Stimulated activated naive CD8-positive, alpha-beta T cell treated with anti-CD3 and anti-CD28 coated beads, Interleukin-15, Interleukin-2, amounts not matched to agents 100 ng/mL and 50 ng/mL, for 24 hours (primary cell): ENCODE data around the gene ANO1.

Experiments
- H3K27ac Mint-ChIP-seq: one replicate; pipeline ENCODE4 v1.8.0; 2021; ENCODE audit warnings: mild to moderate bottlenecking, mixed read lengths
- H3K27me3 Mint-ChIP-seq: one replicate; pipeline ENCODE4 v1.8.0; 2021; ENCODE audit warnings: mixed read lengths
- H3K36me3 Mint-ChIP-seq: one replicate; pipeline ENCODE4 v1.8.0; 2021; ENCODE audit warnings: low read depth, mixed read lengths
- H3K4me1 Mint-ChIP-seq: one replicate; pipeline ENCODE4 v1.8.0; 2021; ENCODE audit warnings: low read depth, mixed read lengths
- H3K4me3 Mint-ChIP-seq: one replicate; pipeline ENCODE4 v1.8.0; 2021; ENCODE audit warnings: mild to moderate bottlenecking, mixed read lengths
- H3K9me3 Mint-ChIP-seq: one replicate; pipeline ENCODE4 v1.8.0; 2021; ENCODE audit warnings: mixed read lengths

ANO1 gene

DNA sequence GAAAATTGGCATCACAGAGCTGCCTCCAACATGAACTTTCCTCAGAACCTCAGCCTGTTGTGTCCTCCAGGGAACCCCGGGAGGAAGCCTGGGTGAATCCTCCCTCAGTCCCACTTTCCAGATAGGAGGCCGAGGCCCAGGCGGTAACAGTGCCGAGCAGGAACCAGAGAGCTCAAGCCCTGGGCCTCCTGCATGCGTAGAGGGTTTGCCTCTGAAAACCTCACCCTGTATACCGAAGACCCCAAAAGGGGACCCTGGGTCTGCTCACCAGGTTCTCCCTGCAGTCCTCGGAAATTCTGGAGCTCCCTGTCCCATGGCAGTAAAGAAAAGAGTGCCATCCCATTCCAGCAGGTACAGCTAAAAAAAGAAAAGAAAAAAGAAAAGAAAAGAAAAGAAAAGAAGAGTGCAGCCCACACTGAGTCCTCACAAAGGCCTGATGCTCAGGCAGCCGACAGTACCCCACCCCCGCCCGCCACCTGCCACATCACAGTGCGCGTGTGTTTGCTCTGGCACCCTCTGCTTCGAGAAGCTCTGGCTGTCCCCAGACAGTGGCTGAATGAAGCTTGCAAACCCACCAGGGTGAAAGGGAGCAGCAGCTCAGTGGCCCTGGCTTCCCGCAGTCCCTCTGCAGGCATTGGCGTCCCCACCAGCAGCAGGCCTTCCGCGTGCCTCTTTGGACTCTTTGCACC is 96.6 kb downstream of the ANO1 start:
- Mint-ChIP-seq H3K36me3 (no peaks in the 10 kb centered on the region), H3K9me3 (no peaks in the 10 kb centered on the region), H3K27me3 (no peaks in the 10 kb centered on the region), H3K4me1 (no peaks in the 10 kb centered on the region), H3K4me3 (no peak overlapping the region), H3K27ac (no peak overlapping the region)

DNA sequence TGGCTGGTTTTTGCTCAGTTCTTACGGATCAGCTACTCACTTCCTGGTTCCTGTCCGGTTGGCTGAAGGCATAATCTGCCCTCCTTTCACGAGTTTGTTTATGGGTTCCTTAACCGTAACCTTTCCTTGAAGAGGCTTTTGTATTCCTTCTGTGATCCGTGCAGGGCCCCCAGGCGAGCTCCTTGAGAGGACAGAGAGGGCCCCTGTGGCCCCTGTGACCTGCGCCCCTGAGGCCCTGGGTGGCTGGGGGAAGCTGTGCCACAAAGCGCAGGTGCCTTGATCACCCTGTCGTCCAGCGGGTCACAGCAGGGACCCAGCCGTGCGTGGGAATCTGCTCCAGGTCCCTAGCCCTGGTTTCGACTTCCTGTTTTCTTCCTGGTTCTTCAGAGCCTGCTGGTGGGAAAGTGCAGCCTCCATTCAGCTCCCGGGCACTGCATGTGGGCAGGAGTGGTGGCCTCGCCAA is 97.2 kb downstream of the ANO1 start:
- H3K4me1 Mint-ChIP-seq, result no peaks in the 10 kb centered on the region
- H3K9me3 Mint-ChIP-seq, result no peaks in the 10 kb centered on the region
- no peaks in the 10 kb centered on the region for H3K36me3 Mint-ChIP-seq
- no peak overlapping the region for H3K4me3 Mint-ChIP-seq
- no peak overlapping the region for H3K27ac Mint-ChIP-seq
- H3K27me3 Mint-ChIP-seq, result no peaks in the 10 kb centered on the region

DNA sequence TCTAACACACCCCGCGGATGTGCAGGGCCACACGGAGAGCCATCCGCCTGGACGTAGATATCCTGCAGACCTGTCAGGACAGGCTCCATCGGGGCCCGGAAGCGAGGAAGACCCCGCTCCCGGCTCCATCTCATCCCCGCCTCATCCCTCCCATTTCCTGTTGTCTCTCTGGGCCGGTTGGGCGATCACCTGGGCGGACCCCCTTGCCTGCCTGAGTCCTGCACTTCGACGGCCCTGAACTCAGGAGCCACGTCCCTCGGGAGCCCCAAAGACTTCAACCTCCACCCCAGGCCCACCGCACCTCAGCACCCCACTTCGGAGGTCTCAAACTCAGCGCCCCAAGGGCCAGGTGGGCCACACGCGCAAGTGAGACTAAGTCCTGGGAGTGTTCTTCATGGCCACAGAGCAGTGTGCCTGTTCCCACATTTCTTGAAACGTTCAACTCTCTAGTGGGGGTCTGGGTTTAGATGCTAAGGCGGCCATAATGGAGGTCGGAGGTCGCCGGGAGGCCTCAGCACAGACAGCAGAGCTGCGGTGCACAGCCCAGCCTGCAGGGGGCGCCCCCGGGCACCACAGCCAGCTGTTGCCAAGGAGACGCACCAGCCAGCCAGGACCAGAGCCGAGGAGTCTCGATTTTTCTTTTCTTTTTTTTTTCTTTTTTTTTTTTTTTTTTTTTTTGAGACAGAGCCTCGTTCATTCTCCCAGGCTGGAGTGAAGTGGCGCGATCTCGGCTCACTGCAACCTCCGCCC is 99.0 kb downstream of the ANO1 start:
- Mint-ChIP-seq H3K4me3 (no peak overlapping the region), H3K9me3 (no peaks in the 10 kb centered on the region), H3K4me1 (no peaks in the 10 kb centered on the region), H3K27me3 (no peaks in the 10 kb centered on the region), H3K27ac (no peak overlapping the region), H3K36me3 (no peaks in the 10 kb centered on the region)

DNA sequence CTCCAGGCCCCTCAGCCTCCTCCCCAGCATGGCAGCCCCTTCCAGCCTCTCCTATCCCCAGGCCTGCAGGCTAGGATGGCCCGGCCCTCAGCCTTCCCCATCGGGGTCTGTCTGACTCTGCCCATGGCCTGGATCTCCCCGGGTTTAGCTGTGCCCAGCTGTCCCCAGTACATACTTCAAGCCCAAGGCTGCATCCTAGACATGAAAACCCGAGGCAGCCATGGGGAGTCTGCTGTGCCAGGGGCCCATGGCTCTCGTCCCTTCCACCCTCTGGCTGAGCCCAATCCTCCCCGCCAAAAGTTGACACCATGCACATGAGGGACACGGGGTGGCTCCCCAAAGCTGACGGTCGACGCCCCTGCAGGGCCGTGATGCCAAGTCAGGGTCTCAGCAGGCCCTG is 102.8 kb downstream of the ANO1 start:
- Mint-ChIP-seq H3K4me1 (no peaks in the 10 kb centered on the region), H3K27me3 (no peaks in the 10 kb centered on the region), H3K9me3 (no peaks in the 10 kb centered on the region), H3K27ac (no peak overlapping the region), H3K4me3 (no peak overlapping the region), H3K36me3 (no peaks in the 10 kb centered on the region)

DNA sequence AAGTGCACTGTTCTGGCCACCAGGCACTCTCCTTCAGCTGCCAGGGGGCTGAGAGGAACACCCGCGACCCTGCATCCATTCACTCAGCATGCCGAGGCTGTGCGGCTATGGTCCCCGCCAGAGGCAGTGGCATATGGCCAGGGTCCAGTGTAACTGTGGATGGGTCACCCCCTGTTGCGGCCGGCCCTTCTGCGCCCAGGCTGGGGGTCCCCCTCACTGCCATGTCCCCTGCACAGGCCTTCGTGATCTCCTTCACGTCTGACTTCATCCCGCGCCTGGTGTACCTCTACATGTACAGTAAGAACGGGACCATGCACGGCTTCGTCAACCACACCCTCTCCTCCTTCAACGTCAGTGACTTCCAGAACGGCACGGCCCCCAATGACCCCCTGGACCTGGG is 104.1 kb downstream of the ANO1 start:
- Mint-ChIP-seq H3K36me3 (no peaks in the 10 kb centered on the region), H3K4me3 (no peak overlapping the region), H3K9me3 (no peaks in the 10 kb centered on the region), H3K27me3 (no peaks in the 10 kb centered on the region), H3K27ac (no peak overlapping the region), H3K4me1 (no peaks in the 10 kb centered on the region)

DNA sequence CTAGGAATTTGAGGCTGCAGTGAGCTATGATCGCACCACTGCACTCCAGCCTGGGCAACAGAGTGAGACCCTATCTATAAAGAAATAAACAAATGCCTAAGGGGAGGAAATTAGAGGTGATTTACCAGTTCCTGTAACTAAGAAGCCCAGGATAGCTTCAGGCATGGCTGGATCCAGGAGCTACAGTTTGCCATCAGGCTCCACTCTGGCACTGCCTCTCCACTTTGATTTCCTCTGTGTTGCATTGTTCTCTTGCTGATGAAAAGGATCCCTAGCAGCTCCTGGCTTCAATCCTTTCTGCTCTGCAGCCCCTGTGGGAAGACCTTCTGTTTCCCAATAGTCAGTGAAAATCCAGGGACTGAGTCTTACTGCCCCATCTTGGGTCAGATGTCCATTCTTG is 104.9 kb downstream of the ANO1 start:
- H3K4me1 Mint-ChIP-seq, result no peaks in the 10 kb centered on the region
- H3K4me3 Mint-ChIP-seq, result no peak overlapping the region
- no peaks in the 10 kb centered on the region for H3K36me3 Mint-ChIP-seq
- H3K27ac Mint-ChIP-seq, result no peak overlapping the region
- H3K9me3 Mint-ChIP-seq, result no peaks in the 10 kb centered on the region
- H3K27me3 Mint-ChIP-seq, result no peaks in the 10 kb centered on the region

DNA sequence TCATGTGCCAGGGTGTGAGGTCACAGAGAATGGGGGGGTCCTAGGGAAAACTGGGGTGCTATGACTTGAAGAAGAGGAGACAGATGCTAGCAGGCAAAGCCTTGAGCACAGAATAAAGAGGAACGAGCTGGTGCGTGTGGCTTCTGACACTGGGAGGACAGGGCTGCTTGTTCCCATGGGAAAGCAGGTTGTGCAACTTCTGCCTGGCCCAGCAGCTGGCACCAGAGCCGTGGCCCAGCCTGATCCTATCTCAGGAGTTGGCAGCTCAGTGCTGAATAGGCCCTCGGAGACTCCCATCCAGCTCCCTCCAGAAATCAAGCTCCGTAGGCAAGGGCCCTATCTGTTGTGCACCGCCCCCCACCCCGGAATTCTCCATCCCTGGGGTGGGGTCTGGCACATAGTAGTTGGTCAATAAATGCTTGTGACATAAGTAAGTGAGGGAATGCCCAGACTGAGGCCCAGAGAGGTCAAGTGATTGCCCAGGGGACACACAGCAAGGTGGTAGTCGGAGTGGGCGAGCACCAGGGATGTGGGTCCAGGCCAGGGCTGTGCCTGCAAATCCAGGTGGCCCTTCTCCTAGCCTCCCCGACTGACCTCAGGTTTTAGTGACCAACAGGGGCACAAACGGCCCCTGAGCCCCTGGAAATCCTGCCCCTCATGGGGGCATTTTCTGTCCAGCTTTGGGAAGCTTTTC is 105.5 kb downstream of the ANO1 start:
- Mint-ChIP-seq H3K27me3 (no peaks in the 10 kb centered on the region), H3K4me3 (no peak overlapping the region), H3K9me3 (no peaks in the 10 kb centered on the region), H3K27ac (no peak overlapping the region), H3K4me1 (no peaks in the 10 kb centered on the region), H3K36me3 (no peaks in the 10 kb centered on the region)

DNA sequence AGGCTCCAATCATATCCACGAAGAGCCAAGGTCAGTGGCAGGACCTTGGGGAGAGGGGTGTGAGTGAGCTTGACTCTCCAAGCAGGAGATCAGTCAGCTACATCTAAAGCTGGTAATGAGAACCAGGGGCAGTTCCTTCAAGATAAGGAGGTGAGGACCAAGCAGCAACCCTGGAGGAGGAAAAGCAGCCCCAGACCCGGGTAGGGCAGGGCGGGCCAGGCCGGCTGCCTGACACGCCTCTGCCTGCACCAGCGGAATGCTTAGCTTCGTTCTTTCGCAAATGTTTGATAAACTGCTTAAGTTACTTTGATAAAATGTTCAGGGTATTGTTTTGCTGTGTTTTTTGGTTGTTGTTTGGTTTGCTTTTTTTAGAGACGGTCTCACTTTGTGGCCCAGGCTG is 106.3 kb downstream of the ANO1 start:
- H3K36me3 Mint-ChIP-seq, result no peaks in the 10 kb centered on the region
- no peaks in the 10 kb centered on the region for H3K4me1 Mint-ChIP-seq
- no peak overlapping the region for H3K27ac Mint-ChIP-seq
- no peak overlapping the region for H3K4me3 Mint-ChIP-seq
- H3K9me3 Mint-ChIP-seq, result no peaks in the 10 kb centered on the region
- H3K27me3 Mint-ChIP-seq, result no peaks in the 10 kb centered on the region

DNA sequence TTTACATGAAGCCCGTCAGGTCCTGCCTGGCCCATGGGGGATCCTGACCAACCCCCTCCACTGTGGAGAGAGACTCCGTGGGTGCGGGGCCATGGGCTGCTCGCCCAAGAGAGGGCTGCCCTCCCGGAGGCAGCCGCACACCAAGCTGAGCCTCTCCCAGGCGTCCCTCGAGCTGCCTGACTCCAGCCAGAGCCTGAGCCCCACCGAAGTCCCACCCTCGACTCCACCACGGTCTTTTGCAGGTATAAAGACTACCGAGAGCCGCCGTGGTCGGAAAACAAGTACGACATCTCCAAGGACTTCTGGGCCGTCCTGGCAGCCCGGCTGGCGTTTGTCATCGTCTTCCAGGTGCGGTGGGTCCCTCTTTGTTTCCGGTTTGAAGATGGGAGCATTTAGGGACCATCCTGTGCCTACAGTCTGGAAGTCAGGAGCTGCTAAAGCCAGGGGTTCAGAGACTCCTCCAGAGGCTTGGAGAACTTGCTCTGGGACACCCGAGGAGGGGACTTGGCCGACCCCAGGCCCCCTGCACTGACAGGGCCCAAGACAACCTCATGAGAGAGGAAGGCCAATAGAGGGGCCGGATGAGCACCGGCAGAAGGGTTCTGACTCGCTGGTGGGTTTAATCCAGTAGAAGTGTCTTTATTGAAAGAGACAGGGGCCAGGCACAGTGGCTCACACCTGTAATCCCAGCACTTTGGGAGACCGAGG is 107.4 kb downstream of the ANO1 start:
- H3K27ac Mint-ChIP-seq, result no peak overlapping the region
- H3K27me3 Mint-ChIP-seq, result peaks cover 4% of the 10 kb centered on the region

DNA sequence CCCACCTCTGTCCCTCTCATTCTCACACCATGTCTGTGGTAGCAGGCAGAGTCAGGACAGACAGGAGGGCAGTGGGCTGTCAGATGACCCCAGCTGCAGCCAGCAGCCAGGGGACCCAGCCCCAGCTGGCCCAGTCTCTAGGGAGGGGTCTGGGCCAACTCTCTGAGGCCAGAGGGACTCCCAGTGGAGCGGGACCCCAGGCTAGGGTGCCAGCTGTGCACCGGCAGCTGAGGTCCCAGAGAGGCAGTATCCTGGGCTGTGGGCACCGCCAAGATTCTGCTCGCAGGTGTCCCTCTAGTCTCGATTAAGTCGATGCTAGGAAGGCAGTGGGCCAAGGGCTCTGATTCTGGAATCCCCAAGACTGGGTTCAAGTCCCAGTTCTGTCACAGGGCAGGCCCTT is 108.3 kb downstream of the ANO1 start:
- no peak overlapping the region for H3K4me3 Mint-ChIP-seq
- peaks cover 4% of the 10 kb centered on the region for H3K27me3 Mint-ChIP-seq
- no peaks in the 10 kb centered on the region for H3K36me3 Mint-ChIP-seq
- no peaks in the 10 kb centered on the region for H3K9me3 Mint-ChIP-seq
- H3K4me1 Mint-ChIP-seq, result no peaks in the 10 kb centered on the region
- H3K27ac Mint-ChIP-seq, result no peak overlapping the region

More for the DNA sequence above, 107.4 kb downstream of the ANO1 start:
- H3K4me1 Mint-ChIP-seq, result no peaks in the 10 kb centered on the region
- no peaks in the 10 kb centered on the region for H3K36me3 Mint-ChIP-seq
- H3K4me3 Mint-ChIP-seq, result no peak overlapping the region
- H3K9me3 Mint-ChIP-seq, result no peaks in the 10 kb centered on the region

DNA sequence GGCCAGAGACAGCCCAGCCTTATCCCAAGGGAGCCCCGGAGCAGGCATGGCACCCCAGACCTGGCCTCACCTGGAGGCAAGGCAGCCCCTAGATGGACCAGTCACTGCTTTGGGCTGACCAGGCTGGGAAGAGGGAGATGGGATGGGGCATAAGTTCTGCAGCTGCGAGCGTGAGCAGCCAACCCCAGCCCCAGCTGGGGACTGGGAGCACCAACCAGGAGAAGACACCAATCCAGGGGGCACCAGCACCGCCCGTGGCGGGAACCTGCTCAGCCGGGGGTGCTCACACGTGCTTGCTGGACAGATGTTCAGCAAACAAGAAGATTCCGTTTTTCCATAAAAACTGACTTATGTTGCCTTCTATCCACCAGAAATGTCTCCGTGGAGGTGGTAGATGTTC is 108.8 kb downstream of the ANO1 start:
- H3K9me3 Mint-ChIP-seq, result no peaks in the 10 kb centered on the region
- H3K36me3 Mint-ChIP-seq, result no peaks in the 10 kb centered on the region
- H3K4me1 Mint-ChIP-seq, result no peaks in the 10 kb centered on the region
- no peak overlapping the region for H3K27ac Mint-ChIP-seq
- no peak overlapping the region for H3K4me3 Mint-ChIP-seq
- H3K27me3 Mint-ChIP-seq, result peaks cover 4% of the 10 kb centered on the region

DNA sequence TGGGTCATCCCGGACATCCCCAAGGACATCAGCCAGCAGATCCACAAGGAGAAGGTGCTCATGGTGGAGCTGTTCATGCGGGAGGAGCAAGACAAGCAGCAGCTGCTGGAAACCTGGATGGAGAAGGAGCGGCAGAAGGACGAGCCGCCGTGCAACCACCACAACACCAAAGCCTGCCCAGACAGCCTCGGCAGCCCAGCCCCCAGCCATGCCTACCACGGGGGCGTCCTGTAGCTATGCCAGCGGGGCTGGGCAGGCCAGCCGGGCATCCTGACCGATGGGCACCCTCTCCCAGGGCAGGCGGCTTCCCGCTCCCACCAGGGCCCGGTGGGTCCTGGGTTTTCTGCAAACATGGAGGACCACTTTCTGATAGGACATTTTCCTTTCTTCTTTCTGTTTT is 109.7 kb downstream of the ANO1 start:
- Mint-ChIP-seq H3K27ac (no peak overlapping the region), H3K27me3 (peaks cover 8% of the 10 kb centered on the region), H3K4me3 (no peak overlapping the region), H3K36me3 (no peaks in the 10 kb centered on the region), H3K9me3 (no peaks in the 10 kb centered on the region), H3K4me1 (no peaks in the 10 kb centered on the region)

DNA sequence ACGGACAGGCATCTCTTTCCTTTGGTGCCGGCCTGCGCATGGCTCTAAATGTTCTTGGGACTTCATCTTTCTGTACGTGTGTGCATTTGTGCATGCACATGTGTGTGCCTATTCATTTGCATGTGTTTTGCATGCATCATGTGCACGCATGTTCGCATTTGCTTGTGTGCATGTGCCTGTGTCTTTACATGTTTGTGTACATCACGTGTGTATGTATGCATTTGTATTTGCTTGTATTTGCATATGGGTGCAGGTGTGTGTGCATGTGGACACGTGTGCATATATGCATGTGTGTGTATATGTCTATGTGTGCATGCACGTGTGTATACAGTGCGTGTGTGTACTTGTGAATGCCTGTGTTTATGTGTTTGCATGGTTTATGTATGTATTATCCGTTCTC is 111.5 kb downstream of the ANO1 start:
- Mint-ChIP-seq H3K36me3 (no peaks in the 10 kb centered on the region), H3K9me3 (no peaks in the 10 kb centered on the region), H3K27me3 (peaks cover 9% of the 10 kb centered on the region), H3K4me3 (no peak overlapping the region), H3K4me1 (no peaks in the 10 kb centered on the region), H3K27ac (no peak overlapping the region)

DNA sequence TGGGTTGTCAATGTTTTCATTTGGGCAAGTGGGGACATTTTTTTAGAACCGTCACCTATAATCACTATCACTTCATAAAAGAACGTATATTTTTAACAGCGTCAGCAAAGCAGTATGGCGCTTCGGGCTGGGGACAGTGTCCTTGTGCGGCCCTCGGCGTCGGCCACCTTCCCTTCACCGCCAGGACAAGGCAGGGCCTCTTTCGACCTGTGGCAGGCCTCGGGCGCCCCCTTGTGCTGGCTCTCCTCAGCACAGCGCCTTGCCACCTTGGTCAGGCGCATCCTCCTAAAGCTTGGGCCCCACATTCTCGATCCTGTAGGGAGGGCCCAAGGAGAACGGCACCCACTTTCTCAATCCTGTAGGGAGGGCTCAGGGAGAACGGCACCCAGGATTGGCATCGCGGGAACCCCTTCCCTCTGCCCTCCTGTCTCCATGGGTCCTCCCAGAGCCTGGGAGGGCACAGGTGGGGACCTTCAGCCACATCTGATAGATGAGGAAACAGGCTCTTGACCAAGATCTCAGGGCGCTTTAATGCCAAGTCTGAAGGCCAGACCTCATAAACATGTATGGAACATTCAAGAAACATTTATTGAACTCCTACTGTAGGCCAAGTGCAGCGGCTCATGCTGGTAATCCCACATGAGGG is 113.5 kb downstream of the ANO1 start:
- Mint-ChIP-seq H3K27ac (no peak overlapping the region), H3K4me1 (no peaks in the 10 kb centered on the region), H3K36me3 (no peaks in the 10 kb centered on the region), H3K9me3 (no peaks in the 10 kb centered on the region), H3K27me3 (peaks cover 15% of the 10 kb centered on the region), H3K4me3 (no peak overlapping the region)
